ENCODE results near the gene KIF24.
"Not testable (repeated sequence)": the region's sequence is repeated elsewhere in the genome, so short reads cannot be mapped to it uniquely, and the experiment has no call there.

The KIF24 gene, protein sequence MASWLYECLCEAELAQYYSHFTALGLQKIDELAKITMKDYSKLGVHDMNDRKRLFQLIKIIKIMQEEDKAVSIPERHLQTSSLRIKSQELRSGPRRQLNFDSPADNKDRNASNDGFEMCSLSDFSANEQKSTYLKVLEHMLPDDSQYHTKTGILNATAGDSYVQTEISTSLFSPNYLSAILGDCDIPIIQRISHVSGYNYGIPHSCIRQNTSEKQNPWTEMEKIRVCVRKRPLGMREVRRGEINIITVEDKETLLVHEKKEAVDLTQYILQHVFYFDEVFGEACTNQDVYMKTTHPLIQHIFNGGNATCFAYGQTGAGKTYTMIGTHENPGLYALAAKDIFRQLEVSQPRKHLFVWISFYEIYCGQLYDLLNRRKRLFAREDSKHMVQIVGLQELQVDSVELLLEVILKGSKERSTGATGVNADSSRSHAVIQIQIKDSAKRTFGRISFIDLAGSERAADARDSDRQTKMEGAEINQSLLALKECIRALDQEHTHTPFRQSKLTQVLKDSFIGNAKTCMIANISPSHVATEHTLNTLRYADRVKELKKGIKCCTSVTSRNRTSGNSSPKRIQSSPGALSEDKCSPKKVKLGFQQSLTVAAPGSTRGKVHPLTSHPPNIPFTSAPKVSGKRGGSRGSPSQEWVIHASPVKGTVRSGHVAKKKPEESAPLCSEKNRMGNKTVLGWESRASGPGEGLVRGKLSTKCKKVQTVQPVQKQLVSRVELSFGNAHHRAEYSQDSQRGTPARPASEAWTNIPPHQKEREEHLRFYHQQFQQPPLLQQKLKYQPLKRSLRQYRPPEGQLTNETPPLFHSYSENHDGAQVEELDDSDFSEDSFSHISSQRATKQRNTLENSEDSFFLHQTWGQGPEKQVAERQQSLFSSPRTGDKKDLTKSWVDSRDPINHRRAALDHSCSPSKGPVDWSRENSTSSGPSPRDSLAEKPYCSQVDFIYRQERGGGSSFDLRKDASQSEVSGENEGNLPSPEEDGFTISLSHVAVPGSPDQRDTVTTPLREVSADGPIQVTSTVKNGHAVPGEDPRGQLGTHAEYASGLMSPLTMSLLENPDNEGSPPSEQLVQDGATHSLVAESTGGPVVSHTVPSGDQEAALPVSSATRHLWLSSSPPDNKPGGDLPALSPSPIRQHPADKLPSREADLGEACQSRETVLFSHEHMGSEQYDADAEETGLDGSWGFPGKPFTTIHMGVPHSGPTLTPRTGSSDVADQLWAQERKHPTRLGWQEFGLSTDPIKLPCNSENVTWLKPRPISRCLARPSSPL (N-terminal part only)

DNA sequence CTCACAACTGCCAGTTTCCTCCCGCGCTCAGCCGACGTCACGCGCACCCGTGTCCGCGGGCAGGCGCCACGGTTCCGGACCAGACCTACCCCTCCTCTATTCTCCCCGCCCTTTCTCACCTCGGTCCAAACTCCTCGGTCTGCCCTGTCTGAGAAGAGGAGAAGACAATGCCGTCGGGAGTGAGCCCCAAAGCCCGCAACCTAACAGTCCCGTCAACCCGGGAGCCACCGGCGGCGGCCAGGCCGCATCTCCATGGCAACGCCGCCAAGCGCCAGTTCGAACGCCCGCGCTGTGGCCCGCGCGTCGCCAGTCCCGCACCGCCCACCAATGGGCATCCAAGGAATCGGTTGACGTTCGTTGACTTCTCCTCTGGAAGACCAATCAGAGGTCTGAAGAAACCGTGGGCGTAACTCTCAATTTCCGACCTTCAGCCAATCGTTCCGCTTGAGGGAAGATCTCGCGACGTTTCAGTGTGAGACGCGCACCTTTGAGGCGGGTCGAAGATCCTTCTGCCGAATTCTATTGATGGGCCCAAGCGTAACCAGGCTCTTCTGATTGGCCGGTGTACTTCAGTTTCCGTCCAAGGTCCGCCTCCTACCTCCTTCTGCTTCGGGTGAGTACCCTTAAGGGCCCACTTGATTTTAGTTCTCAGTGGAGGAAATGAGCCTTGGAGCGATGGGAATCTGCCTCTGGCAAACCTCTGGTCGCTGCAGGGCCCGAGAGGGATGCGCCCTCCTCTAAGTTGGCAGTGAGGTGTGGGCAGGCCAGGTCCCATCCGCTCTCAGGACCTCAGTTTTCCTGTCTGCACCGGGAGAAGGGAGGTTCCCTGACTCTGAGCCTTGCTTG, at the start of gene KIF24, which contains the start of gene NUDT2:
Gene KIF24 (minus strand): TSS at position 282 of the 846 bp plus-strand sequence. CDS start 17,922 bp downstream, outside the sequence.
Gene NUDT2 (plus strand): TSS at position 583 of the 846 bp plus-strand sequence. CDS start 9,471 bp downstream, outside the sequence.
- DNase-seq (ENCODE audit: low read depth in 3 of 3): peak; percentile 91 to 94 (median 91)

DNA sequence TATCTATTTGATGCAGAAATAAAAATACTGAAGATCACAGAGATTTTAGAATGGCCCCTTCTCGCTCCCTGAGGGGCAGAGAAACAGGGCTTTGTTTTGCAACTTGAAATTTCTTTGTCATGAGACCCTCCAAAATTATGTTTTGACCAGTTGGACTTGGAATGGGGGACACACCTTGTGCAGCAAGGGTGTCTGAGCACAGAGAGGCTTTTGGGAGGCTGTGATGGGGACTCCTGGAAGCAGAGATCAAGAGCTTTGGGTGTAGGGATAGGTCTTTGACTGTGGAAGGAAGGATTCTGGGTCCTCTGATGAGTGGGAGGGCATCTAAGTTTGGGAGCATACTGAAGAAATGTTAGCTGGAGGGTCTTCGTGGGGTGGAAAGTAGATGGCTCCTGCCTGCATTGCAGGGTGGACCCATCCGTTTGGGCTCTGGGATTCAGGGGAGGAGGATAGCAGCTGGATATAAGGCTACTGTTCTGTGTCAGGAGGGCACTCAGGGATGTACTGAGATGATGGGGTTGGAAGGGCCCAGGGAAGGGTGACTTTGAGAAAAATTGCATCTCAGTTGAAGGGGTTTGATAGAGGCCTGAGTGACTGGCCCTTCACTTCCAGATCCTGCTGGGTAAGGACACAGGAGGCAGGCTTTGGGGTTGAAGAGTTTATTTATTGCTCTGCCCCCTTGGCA, 49.5 kb upstream of the KIF24 start:
- no peak for DNase-seq (ENCODE audit: low read depth in 3 of 3)

DNA sequence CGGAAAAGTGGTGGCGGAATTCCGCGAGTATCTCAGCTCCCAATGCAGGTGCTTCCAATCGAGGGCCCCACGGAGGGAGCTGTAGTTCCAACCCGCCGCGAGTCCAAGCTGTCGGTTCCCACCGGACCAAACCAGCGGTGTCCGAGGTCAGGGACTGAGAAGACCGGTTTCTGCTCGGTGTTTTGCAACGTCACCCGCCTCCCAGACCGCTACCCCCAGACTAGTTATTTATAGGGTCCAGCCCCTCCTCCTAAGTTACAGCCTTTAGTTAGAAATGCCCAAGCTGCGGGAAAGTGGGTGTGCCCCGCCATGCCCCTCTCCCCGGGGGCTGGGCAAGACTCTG, 48.3 kb upstream of the KIF24 start:
- no peak for DNase-seq (ENCODE audit: low read depth in 3 of 3)

DNA sequence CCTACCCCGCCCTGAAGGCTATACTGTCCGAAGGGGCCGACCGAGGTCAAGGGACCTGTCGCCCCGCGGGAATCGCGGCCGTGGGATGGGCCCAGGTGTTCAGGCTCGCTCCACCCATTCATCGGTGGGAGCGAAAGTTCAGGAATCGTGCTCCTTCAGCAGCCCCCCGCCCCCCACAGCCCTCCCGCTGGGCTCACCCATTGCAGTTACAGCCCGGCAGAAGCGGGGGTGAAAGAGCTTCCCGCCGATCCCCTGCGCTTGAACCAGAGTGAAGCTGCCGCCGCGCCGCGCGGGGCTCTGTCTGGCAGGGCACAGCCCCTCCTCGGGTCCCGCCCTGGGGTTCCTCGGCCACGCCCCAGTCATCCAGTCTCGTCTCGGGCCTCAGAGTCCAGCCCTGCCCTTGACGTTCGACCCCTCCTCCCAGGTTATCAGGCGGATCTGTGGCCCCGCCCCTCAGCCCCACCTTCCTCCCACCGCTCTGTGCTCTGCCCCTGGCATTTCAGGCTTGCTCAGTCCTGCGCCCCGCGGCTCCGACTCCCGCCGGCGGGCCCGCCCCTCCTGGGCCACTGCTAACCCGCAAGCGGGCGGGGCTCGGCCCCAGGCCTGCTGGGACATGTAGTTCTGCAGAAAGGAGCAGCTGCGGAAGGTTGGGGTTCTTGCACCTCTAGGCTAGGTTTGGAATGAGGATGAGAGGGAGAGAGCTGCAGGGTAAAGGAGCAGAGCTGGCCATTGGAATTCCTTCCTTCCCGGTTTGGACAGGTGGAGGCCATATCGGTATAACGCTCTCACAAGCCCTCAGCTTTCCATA, 47.7 kb upstream of the KIF24 start, which contains the start of gene MYORG:
Gene MYORG (minus strand): TSS at position 303 of the 808 bp plus-strand sequence. CDS start 3,955 bp downstream, outside the sequence.
- DNase-seq (ENCODE audit: low read depth in 3 of 3): peak; percentile 93 to 96 (median 96)

DNA sequence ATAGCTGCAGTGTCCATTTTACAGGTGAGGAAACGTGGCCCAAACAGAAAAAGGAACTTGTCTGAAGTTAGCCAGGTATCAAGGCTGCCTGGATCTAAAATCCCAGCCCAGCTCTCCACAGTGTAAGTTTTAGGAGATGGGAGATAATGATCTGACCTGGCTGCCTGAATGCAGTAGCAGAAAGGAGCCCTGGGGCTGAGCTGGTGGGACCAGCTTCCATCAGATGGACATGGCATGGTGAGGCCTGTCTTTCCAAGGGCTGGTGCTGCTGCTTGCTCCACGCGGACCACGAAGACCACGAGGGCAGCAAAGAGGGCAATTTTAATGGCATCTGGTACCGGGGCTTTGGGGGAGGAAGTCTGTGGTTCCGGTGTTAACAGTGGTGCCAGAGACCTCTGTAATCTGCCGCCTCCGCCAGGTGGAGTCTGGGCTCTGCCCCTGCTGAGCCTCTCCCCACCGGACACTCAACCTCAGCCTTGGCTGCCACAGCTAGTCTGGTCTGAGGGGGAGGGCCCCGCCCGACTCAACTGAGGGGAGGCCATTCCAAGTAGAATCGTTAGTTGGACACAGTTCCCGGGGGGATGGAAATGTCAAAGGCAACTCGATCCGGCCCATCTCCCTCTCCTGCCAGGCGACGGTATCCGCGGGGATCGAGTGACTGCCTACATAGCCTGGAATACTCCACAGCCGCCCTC, 47.0 kb upstream of the KIF24 start:
- peak in 1 of 3 donors; percentile 27 for DNase-seq (ENCODE audit: low read depth in 3 of 3)

DNA sequence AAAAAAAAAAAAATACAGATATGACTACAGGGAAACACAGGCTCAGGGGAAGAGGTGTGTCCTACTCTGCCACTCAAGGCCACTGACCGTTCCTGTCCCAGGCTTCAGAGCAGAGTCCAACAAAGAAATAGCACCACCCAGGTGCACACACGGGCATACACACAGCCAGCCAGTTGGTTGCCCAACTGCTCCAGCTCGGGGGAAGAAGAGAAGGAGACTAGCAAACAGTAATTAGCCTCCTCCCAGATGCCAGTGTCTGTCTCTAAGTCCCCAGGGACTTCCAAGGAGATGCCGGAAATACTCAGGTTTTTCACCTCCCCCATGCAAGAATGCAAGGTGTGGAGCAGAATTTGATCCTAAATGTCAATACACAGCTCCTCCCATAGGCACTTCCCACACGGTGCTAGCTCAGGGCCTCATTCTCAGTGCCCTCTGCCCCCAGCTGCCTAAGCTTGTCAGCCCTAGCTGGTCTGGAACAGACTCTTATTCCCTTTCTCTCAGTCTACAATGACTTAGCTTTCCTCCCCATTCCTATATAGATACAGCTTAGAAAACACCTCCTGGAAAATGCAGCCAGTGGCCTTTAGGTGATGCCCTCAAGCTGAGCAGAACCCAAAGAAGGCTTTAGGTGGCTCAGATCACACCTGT, 46.0 kb upstream of the KIF24 start:
- DNase-seq (ENCODE audit: low read depth in 3 of 3): no peak

DNA sequence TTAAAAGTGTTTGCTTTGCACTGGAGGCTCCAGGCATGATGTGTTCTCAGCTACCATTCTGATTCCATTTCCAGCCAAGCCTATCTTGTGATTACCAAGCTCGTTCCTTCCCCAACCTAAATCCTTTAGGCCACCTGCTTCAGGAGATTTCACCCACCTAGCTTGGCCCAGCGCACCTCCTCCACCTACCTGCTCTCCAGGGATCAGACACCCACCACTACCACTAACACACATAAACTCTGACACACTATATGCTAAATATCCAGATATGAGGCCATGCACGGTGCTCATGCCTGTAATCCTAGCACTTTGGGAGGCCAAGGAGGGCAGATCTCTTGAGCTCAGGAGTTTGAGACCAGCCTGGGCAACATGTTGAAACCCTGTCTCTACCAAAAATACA, 45.3 kb upstream of the KIF24 start:
- no peak for DNase-seq (ENCODE audit: low read depth in 3 of 3)

DNA sequence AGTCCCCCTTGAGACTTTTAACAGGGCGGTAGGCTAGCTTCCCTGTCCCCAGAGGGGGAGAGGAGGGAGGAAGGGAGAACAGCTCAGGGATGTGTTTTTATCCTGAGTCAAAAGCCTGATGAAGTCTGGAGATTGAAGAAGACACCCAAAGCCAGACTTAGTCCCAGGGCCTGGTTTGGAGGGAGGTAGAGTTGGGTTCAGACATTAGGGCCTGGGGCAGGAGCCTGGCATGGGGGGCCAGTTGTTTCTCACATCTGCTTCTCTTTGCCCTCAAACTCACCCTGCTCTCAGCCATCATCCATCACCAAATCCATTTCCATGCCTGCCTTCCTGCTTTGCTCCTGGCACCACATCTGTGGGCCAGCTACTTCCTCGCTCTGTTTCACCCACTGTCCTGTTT, 44.7 kb upstream of the KIF24 start:
- DNase-seq (ENCODE audit: low read depth in 3 of 3): no peak

DNA sequence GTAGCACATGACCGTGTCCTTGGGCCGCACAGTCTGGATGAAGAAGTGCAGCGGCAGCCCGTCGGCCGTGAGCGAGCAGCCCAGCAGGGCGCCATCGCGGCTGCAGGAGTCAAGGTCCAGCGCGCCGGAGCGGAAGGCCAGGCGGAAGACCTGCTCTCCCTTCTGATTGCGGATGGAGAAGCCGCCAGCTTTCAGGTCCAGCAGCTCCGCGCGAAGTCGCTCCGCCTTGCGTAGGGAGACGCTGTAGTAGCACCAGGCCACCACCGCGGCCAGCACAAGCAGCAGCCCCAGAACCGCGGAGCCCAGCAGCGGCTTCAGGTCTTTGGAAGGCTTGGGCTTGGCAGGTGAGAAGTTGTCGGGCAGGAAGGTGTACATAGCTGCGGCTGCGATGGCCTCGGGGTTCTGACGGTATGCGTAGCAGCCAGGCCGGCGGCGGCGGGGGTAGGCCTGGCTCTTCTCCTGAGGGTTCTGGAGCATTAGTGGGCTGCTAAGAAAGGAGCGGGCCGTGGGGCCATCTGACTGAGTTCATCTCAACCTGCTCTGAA, 43.5 kb upstream of the KIF24 start:
- no peak for DNase-seq (ENCODE audit: low read depth in 3 of 3)

DNA sequence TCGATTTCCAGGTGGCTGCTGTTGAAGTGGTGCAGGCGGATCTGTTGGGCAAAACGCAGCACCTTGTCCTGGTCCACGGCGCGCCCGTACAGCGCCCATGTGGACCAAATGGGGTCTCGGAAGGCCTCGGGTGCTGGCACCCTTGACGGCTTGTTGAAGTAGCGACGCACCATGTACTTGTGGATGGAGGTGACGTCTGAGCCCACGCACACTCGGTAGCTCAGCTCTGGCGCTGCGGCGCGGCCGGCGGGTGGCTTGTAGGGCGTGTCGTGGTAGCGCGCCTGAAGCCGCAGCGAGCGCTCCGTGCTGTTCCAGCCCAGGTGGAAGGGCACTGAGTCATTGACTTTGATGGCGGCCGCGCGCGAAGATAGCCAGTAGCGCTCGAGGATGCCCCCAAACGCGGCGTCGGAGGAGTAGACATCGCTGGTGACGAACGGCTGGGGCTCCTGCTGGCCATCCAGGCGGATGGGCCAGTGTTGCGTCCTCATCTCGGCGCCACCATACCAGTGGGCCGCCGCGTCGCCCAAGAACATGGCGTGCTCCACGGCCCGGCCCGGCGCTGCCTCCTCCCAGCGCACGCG, 42.9 kb upstream of the KIF24 start:
- no peak for DNase-seq (ENCODE audit: low read depth in 3 of 3)

DNA sequence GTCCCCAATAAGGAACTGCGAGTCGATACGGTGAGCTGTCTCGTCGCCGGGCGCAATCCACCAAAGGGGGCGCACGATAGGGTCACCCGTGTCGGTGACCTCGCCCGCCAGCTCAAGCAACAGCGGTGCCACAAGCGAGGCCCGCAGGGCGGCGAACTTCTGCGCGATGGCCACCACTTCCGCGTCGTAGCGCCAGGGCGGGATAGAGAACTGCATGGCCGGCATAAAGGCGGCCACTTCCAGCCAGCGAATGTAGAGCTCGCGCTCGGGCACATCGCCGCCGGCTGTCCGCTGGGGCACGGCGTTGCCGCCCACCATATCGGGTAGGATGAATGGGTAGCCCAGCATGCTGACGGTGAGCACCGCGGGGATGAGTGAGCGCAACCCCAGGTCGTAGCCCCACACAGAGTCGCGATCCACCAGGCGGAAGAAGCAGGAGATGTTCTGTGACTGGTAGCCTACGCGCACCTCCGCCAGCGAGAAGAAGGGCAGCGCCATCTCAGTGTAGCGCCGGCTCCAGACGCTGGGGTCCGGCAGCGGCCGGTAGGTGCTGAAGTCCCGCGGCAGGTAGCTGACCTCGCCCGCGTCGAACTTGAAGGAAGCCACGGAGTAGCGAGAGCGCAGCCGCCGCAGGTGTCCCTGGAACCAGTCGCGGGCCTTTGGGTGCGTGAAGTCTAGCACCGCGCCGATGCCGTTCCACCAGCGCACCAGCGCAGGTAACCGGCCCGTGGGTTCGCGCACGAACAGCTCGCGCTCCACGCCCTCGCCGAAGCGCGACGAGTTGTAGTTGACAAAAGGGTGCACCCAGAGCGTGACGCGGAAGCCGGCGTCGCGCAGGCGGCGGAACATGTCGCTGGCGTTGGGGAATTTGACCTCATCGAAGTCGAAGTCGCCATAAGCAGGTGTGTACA, 42.2 kb upstream of the KIF24 start:
- DNase-seq (ENCODE audit: low read depth in 3 of 3): no peak

DNA sequence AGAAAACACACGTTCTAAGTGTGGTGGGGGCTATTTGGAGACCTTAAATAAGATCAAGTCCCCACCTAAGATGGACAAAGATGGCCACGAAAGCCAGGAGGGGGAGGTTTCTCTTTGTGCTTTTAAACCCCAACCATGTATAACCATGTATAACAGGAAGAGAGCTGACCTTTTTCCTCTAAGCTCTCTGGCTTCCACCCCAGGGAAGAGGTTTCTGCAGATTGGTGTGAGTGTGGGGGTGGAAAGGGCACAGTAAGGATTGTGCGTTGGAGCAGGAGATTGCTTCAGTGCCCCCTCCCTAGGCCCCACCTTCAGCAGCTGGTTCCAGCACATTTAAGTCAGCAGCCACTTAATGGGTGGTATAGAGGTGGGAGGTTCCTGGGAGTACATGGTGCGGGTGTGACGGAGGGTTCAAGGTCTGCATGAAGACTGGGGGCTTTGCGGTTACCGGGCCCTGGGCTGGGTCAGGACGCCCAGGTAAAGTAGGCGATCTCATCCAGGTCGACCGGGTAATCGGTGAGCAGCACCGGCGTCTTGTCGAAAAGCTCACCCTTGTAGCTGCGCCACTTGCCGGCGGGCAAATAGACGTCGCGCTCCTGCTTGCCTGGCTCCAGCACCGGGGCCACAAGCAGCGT, 41.4 kb upstream of the KIF24 start:
- no peak for DNase-seq (ENCODE audit: low read depth in 3 of 3)

DNA sequence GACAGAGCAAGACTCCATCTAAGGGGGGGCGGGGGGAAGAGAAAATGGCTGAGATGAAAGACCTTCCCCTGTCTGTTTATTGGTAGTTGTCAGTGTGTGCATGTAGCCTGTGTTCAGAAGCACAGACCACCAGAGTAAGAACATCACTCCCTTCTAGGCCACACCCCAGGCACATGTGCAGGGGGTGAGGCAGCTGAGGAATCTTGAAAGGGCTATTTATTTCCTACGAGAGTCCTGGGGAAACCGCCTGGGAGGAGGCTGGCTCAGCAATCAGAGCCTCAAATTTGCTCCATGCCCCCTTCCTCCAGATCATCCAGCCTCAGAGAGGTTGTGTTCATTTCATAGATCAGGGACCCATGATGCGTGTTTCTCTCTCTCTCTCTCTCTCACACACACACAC, 40.6 kb upstream of the KIF24 start:
- no peak for DNase-seq (ENCODE audit: low read depth in 3 of 3)

DNA sequence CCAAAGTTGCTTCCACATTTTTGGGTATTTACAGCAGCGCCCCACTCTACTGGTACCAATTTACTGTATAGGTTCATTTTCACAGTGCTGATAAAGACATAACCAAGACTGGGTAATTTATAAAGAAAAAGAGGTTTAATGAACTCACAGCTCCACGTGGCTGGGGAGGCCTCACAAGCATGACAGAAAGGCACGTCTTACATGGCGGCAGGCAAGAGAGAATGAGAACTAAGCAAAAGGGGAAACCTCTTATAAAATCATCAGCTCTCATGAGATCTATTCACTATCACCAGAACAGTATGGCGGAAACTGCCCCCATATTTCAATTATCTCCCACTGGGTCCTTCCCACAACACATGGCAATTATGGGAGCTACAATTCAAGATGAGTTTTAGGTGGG, 39.7 kb upstream of the KIF24 start:
- DNase-seq (ENCODE audit: low read depth in 3 of 3): not testable (repeated sequence)

DNA sequence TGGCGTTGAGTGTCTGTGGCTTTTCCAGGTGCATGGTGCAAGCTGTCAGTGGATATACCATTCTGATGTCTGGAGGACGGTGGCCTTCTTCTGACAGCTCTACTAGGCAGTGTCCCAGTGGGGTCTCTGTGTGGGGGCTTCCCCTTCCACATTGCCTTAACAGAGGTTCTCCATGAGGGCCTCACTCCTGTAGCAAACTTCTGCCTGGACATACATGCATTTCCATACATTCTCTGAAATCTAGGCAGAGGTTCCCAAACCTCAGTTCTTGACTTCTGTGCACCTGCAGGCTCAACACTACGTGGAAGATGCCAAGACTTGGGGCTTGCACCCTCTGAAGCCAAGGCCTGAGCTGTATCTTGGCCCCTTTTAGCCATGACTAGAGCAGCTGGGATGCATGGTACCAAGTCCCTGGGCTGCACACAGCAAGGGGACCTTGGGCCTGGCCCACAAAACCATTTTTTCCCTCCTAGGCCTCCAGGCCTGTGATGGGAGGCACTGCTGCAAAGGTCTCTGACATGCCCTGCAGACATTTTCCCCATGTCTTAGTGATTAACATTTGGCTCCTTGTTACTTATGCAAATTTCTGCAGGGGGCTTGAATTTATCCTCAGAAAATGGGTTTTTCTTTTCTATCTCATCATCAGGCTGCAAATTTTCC, 38.8 kb upstream of the KIF24 start:
- not testable (repeated sequence) for DNase-seq (ENCODE audit: low read depth in 3 of 3)

Data from stimulated activated CD4-positive, alpha-beta T cell treated with anti-CD3 and anti-CD28 coated beads, TNF-alpha, amount 100 ng/mL, for 48 hours (primary cell).